ENCODE measurements around the gene ATF6. TPM values are rescaled to one million over a fixed set of nuclear protein-coding genes. Genes with fewer than 3 reads are reported as not detected.
A peak's percentile ranks its signal among the peaks of the same experiment; 100 is the strongest.
"Not testable (repeated sequence)": the region's sequence is repeated elsewhere in the genome, so short reads cannot be mapped to it uniquely, and the experiment has no call there.

The ATF6 gene
- total RNA-seq, 2 donors from 2014 or later = 27.9 to 32.3 TPM

GRCh38 chr1:161771161-161771560, 5.0 kb downstream of the ATF6 start:
- DNase-seq (ENCODE audit: low spot score) = no peak
- intact Hi-C loops (cut with DNase I) = no loop called here

GRCh38 chr1:161771973-161772372, 5.9 kb downstream of the ATF6 start:
- DNase-seq (ENCODE audit: low spot score) = no peak
- intact Hi-C loops (cut with DNase I) = no loop called here

- intact Hi-C loops (cut with DNase I) = no loop called here
- DNase-seq (ENCODE audit: low spot score) = no peak
Observed at GRCh38 chr1:161772397-161772796, 6.3 kb downstream of the ATF6 start.

GRCh38 chr1:161773791-161774190, 7.7 kb downstream of the ATF6 start:
- DNase-seq (ENCODE audit: low spot score) = no peak
- intact Hi-C loops (cut with DNase I) = no loop called here

GRCh38 chr1:161777261-161777660, 11.1 kb downstream of the ATF6 start:
- no peak for DNase-seq (ENCODE audit: low spot score)
- intact Hi-C loops (cut with DNase I) = no loop called here

- no peak for DNase-seq (ENCODE audit: low spot score)
- intact Hi-C loops (cut with DNase I) = no loop called here
Observed at GRCh38 chr1:161778522-161778921, 12.4 kb downstream of the ATF6 start.

GRCh38 chr1:161779393-161779792, 13.3 kb downstream of the ATF6 start:
- intact Hi-C loops (cut with DNase I) = no loop called here
- no peak for DNase-seq (ENCODE audit: low spot score)

- intact Hi-C loops (cut with DNase I) = no loop called here
- no peak for DNase-seq (ENCODE audit: low spot score)
Observed at GRCh38 chr1:161781995-161782394, 15.9 kb downstream of the ATF6 start.

- intact Hi-C loops (cut with DNase I) = no loop called here
- DNase-seq (ENCODE audit: low spot score) = no peak
Observed at GRCh38 chr1:161782886-161783285, 16.8 kb downstream of the ATF6 start.

GRCh38 chr1:161784968-161785367, 18.8 kb downstream of the ATF6 start:
- DNase-seq (ENCODE audit: low spot score) = peak; percentile 76
- intact Hi-C loops (cut with DNase I) = no loop called here

GRCh38 chr1:161787355-161787754, 21.2 kb downstream of the ATF6 start:
- intact Hi-C loops (cut with DNase I) = no loop called here

GRCh38 chr1:161790587-161791317, 24.6 kb downstream of the ATF6 start:
- intact Hi-C loops (cut with DNase I) = loop anchor here in 1 of 2 donors (5.0 kb wide), 1 partner anchor 247 kb away; no protein-coding TSS in a partner anchor
- DNase-seq (ENCODE audit: low spot score) = no peak

More at GRCh38 chr1:161787355-161787754, 21.2 kb downstream of the ATF6 start:
- DNase-seq (ENCODE audit: low spot score) = peak; percentile 38

GRCh38 chr1:161791904-161792655, 26.0 kb downstream of the ATF6 start:
- DNase-seq (ENCODE audit: low spot score) = no peak
- intact Hi-C loops (cut with DNase I) = loop anchor here in 1 of 2 donors (5.0 kb wide), 1 partner anchor 245 kb away; no protein-coding TSS in a partner anchor

GRCh38 chr1:161792740-161793139, 26.6 kb downstream of the ATF6 start:
- no peak for DNase-seq (ENCODE audit: low spot score)
- intact Hi-C loops (cut with DNase I) = loop anchor here in 1 of 2 donors (5.0 kb wide), 1 partner anchor 245 kb away; no protein-coding TSS in a partner anchor

GRCh38 chr1:161799792-161800191, 33.7 kb downstream of the ATF6 start:
- intact Hi-C loops (cut with DNase I) = no loop called here

GRCh38 chr1:161801955-161802354, 35.8 kb downstream of the ATF6 start:
- no peak for DNase-seq (ENCODE audit: low spot score)

More at GRCh38 chr1:161799792-161800191, 33.7 kb downstream of the ATF6 start:
- DNase-seq (ENCODE audit: low spot score) = no peak

GRCh38 chr1:161803181-161803580, 37.1 kb downstream of the ATF6 start:
- DNase-seq (ENCODE audit: low spot score) = no peak
- intact Hi-C loops (cut with DNase I) = no loop called here

More at GRCh38 chr1:161801955-161802354, 35.8 kb downstream of the ATF6 start:
- intact Hi-C loops (cut with DNase I) = no loop called here

- intact Hi-C loops (cut with DNase I) = no loop called here
- no peak for DNase-seq (ENCODE audit: low spot score)
Observed at GRCh38 chr1:161805399-161806197, 39.5 kb downstream of the ATF6 start.

GRCh38 chr1:161809202-161809601, 43.1 kb downstream of the ATF6 start:
- DNase-seq (ENCODE audit: low spot score); intact Hi-C loops (cut with DNase I): not testable (repeated sequence)

- intact Hi-C loops (cut with DNase I); DNase-seq (ENCODE audit: low spot score): not testable (repeated sequence)
Observed at GRCh38 chr1:161809656-161810055, 43.5 kb downstream of the ATF6 start.
